Fibroblast of the conjunctiva (primary cell): ENCODE measurements around the gene HSF2.

Source experiments
- DNase-seq: peaks from one replicate; pipeline ENCODE4 v3.0.0-alpha.2; 2010; ENCODE audit warnings: low read depth

Gene HSF2

GRCh38 chr6:122399348-122400120, at the start of gene HSF2:
TSS of gene HSF2 (plus strand) at chr6:122399652. CDS start at chr6:122399738, 86 bp downstream.
- peak; percentile 98 for DNase-seq

DNA sequence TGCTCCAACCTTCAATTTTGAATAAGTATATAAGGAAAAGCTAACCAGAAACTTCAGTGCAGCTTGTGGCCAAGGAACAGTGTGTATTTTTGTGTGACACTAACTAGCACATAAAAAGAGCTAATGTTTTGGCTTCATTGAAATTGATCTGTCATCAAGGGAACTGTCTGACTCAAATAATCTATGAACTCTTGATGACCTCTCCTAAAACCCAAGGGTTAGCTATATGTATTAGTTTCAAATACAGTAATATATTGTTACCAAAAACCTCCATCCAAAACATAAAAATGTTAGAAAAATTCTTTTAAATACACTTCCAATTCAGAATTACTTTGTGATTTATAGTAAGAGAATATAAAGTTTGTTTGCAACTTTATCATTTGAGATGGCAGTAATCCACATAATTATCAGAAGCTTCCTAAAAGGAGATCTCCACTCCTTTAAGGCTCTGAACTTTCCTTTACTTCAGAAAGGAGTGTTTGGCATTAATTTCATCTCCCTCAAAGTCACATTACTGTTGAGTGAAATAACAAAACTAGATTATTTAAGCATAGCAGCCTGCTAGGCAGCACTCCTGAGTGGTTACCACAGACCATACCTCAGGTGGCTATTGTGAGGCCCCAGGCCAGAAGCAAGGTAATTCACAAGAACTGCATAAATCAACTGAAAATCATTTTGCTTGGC, 46.3 kb upstream of the HSF2 start:
- DNase-seq = no peak

GRCh38 chr6:122360809-122361208, 38.6 kb upstream of the HSF2 start:
- DNase-seq = no peak

DNA sequence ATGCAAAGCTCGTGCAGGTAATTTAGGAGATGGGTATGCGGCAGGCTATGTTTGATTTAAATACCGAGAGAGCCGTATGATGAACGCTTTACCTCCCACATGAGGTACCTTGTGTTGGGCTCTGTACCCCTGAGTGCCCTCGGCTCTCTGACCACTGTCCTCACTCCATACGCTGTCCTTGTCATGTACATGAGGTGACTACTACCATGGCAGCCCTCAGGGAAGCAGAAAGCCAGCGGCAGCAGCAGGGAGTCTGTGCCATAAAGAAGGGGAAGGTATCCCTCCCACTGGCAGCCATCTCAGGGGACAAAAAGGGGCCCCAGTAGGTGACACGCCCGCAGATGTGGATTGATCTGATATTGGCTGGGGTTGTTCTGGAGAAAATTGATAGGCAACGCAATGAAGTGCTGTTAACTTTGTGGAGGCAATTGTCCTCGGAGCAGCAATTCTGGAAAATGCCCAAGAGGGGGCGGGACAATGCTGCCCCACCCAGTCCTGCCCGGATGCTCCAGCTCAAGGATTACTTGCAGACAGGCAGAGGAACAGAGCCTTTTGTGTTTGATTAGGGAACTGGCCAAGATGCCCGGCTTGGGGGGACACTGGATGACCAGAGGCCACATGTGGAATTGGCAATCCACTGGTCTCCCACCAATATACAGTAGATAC, 38.0 kb upstream of the HSF2 start:
- DNase-seq = no peak

DNA sequence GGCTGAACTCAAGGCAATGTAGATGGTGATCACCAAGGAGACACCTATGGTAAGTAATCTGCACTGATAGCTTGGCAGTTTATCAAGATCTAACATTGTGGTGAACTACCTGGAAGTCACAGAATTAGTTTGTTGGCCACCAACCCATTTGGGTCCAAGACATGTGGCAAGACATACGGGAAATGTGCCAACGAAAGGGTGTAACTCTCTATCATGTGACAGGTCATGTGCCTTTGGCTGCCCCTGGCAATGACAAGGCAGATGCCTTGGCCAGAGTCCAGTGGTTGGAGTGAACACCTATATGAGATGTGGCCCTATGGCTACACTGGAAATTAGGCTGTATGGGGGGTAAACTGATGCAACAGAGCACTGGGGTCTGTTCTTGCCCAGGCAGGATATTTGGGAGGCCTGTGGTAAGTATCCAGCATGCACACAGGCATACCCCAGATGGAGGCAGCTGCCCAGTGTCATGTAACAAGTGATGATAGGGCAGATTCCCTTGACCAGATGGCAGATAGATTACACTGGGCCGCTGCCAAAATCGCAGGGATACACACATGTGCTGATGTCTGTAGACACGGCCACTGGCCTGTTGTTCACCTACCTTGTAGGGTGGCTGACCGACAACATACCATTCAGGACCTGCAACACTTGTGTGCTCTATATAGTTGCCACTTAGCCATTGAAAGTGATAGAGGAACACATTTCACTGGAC, 35.5 kb upstream of the HSF2 start:
- no peak for DNase-seq

DNA sequence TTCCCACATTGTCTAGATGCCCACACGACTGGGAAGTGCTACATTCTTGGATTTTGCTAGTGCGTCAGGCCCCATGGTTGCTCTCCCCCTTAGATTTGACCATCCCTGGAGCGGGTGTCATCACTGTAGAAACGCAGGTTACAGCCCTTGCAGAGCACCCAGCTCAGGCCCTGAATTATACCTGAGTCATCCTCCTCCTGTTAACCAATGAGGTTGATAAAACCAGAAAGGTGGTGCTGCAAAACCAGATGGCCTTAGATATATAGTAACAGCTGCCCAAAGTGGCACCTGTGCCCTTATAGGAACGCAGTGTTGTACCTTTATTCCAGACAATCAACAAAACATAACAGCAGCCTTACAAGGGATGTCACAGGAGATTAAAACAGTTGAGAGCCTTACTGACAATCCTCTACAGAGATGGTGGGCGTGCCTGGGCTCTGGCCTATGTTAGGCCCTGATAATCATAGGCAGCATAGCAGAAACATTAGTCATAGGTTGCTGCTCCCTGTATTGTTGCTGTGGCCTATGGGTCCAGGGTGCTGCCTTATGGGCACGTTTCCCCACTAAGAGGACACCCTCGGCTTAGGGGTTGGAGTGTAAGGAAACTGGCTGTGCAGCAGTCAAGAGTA, 33.6 kb upstream of the HSF2 start:
- no peak for DNase-seq

GRCh38 chr6:122367171-122367570, 32.3 kb upstream of the HSF2 start:
- no peak for DNase-seq

DNA sequence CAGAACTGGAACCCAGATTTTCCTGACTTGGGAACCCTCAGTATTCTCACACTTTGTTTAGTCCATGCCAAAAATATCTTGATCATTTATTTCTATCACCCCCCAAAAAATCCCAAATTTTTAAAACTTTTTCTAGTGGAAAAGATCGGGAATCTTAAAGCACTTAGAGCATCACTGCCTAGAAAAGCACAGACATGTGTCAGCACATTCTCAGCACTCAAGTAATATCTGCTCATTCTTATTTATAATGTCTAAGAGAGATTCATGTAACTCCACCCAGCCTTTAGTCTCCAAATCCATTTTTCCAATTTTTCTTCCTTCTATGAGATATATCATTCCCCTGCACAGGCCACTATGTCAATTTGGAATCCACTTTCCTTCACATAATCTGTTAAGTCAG, 29.9 kb upstream of the HSF2 start:
- DNase-seq = no peak

DNA sequence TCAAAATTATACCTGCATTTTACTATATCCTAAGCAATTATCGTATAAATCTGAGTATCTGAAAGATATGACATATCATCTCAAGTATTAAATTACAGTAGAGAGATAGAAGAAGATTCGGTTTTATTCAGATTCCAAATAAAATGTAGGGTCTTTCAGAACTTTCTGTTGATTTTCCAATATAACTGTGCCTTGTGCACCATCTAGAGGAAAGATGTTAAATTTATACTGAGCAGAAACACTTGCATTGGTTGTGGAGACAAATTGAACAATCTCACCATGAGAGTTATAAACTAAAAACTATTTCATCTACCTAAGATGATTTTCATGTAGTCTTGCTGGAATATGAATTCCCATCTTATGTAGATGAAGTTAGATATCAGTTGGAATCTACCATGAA, 26.8 kb upstream of the HSF2 start:
- DNase-seq = no peak

DNA sequence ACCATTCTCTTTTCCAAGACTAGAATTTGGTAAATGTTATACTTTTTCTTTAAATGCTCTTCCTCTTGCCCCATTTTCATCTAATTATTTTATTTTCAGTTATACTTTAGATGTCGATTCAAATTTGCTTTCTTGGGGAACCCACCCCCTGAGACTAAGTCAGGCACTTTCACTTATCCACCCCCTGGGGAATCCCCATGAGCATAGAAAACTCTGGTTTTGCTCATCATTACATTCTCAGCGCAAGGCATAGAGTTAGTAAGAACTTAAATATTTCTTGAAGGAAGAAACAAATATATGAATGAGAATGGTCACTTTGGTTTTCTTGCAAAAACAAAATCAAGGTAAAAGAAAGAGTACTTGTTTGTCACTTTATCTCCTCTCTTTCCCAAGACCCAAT, 25.1 kb upstream of the HSF2 start:
- DNase-seq = no peak

- no peak for DNase-seq
These were observed 23.2 kb upstream of the HSF2 start for GRCh38 chr6:122376246-122376645.

DNA sequence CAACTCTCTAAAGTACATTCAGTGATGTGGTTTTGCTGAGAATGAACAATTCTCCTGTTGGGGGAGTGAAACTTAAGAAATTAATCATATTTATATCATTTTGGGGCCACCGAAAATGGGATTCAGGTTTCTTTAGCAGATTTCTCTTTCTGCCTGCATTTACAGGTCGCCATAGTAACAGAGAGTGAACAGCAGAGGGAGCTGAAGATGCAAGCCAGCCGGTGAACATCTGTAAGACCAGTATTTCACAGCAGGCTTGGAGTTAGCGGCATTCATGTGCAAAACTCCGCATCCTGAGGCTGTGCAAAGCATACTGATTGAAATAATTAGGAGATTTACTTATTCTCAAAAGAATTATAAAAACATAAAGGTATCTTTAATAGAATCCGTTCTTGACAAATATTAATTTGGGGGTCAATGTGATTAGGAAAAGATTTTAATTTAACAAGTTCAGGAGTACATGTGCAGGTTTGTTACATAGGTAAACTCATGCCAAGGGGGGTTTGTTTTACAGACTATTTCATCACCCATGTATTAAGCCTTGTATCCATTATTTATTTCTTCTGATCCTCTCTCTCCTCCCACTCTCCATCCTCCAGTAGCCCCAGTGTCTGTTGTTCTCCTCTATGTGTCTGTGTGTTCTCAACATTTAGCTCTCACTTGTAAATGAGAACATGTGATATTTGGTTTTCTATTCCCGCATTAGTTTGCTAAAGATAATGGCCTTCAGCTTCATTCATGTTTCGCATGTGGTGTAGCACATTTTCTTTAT, 17.8 kb upstream of the HSF2 start:
- DNase-seq = peak; percentile 79

DNA sequence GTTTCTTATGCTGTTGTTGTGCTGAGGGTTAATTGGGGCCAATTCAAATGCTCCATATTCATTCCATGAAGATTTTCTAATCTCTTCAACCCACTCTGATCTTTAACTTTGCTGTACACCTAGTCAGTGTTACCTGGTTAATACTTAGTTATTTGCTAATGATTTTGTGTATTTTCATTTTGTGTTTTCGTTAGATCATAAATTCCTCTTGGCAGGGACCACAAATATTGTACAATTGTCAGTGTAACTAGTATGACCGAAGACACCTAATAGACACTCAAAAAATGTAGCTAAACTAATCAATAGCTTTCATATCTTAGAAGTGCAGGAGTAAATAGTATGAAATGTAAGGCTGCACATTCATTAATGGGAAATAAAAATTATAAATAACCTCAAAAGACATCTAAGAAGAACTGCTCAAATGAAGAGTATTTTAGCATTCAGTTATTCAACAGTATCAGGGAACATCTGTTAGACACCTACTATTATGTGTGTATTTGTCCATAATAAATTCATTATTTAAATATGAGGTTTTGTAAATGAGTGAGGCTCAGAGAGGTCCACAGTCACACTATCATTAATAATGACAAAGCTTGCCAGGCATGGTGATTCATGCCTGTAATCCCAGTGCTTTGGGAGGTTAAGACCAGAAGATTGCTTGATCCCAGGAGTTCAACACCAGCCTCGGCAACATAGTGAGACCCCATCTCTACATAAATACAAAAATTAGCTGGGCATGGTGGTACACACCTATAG, 13.4 kb upstream of the HSF2 start:
- DNase-seq = no peak

GRCh38 chr6:122388945-122389344, 10.5 kb upstream of the HSF2 start:
- no peak for DNase-seq

- DNase-seq = no peak
These were observed 9.6 kb upstream of the HSF2 start for GRCh38 chr6:122389704-122390372.

GRCh38 chr6:122392564-122393350, 6.7 kb upstream of the HSF2 start:
- DNase-seq = no peak

DNA sequence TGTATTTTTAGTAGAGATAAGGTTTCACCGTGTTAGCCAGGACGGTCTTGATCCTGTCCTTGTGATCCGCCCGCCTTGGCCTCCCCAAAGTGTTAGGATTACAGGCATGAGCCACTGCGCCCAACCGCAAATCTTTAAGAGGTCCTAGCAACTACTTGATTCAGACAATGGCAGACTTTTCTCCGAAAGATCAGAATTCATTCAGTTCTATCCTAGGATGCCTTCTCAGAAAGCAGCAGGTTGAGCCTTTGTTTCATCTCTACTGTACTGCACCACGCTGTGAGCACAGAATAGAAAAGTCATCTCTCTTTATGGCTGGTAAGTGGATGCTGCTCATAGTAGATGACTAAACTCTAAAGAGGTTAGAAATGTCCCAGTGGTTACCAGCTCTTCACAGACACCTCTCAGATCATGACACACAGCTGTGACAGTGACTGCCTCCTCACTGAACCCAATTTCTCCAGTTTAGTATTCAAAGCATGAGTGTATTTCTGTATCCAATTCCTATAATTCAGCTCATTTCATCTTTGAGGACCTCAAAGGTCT, 6.0 kb upstream of the HSF2 start:
- no peak for DNase-seq

- no peak for DNase-seq
These were observed 5.4 kb upstream of the HSF2 start for GRCh38 chr6:122394016-122394415.

DNA sequence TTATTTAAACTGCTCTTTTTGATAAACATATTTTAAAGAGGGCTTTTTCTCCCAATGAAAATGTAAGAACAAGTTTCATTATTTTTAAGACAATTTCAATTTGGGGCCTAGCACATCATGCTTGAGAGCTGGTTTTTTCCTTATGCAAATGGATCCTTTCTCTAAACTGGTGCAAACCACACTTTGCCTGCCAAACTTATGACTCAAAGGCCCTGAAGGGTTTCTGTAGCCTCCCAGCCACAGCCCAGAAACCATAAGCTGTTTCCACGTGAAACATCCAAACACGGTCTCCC, 451 bp upstream of the HSF2 start:
- no peak for DNase-seq
